ENCODE results near the gene ZDHHC12. TPM values are rescaled to one million over a fixed set of nuclear protein-coding genes. Genes with fewer than 3 reads are reported as not detected.

Gene ZDHHC12, protein sequence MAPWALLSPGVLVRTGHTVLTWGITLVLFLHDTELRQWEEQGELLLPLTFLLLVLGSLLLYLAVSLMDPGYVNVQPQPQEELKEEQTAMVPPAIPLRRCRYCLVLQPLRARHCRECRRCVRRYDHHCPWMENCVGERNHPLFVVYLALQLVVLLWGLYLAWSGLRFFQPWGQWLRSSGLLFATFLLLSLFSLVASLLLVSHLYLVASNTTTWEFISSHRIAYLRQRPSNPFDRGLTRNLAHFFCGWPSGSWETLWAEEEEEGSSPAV
- 154 and 175 TPM in 2 replicates for total RNA-seq (2014; rRNA removed; shearing (Covaris generic))

DNA sequence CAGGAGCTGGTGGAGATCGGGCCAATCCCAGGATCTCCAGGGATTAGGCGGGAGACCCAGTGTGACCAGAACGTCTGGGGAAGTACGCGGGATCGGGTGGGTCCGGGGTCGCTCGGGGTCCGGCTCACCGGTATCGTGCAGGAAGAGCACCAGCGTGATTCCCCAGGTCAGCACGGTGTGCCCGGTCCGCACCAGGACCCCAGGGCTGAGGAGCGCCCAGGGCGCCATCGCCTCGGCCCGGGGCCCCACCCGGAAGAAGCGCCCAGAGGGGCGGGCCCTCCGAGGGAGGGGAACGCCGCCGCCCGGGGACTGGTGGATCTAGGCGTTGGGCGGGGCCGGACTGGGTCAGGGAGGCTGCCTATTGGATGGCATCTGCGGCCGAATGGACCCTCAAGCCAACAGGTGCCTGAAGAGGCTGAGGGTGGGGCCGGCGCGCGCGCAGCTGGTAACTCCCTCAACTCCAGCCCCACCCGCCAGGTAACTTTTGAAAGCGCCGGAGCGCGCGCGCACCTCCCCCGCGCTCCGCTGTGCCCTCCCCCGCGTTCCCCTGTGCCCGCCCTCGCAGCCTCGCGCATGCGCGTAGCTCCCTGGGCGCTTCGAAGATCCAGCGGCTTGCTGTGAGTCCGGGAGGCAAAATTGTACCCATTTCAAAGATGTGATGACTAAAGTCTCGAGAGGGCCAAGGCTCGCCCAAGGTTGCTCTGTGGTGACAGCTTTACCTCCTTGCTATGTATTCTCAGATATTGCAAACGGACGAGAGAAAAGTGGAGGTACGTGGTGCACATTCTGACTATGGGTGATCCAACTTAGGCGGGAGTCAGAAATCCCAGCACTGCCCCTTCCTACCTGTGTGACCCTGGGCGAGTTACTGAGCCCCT is at the start of gene ZDHHC12:
TSS of gene ZDHHC12 (minus strand) at position 262 of the 878 bp plus-strand sequence. CDS start at position 228, 34 bp downstream.
- DNase-seq (ENCODE audit: low read depth) = peak; percentile 99

DNA sequence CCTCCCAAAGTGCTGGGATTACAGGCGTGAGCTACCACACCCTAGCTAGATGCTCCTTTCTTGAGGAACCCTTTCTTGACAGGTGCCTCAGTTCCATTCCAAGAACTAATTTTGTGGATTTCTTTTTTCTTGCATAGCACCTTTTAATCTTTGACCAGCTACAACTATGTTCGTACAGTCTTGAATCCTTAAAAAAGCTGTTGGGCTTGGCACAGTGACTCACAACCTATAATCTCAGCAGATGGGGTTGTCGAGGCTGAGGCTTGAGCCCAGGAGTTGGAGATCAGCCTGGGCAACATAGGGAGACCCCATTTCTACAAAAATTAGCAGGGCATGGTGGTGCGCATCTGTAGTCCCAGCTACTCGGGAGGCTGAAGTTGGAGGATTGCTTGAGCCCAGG is 49.1 kb upstream of the ZDHHC12 start:
- no peak for DNase-seq (ENCODE audit: low read depth)

DNA sequence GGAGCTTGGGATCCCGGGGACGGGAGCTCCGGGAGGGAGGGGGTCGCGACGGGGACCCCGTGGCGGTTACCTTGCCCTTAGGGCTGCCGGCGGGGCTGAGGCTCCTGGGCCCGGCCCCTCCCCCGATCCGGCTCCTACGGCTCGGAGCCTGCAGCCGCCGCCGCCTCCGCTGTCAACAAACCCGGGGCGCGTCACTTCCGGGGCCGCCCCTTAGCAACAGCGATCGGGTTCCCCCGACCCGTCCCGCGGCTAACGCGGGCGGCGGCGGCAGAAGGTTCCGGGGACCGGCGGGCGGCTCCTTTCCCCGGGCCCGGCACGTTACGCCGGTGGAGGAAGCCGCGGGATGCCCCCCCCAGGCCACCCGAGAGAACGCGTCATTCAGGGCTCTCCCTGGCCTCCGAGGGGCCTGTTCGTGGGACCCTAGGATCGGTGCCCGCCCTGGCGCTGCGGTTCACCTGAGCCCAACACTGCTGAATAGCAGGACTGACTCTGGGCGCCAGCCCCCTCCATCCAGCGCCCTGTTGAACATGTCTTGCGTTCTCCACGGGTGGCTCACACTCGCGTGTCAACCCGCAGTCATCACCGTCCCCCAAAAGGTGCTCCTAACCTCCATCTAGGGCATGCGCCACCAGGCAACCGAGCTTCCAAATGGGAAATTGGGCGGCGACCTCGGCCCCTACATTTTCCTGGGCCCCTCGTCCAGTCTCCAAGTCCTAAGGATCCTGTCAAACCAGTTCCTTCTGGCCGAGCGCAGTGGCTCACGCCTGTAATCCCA is 48.0 kb upstream of the ZDHHC12 start, which contains the start of gene ZER1:
TSS of gene ZER1 (minus strand) at position 183 of the 775 bp plus-strand sequence. CDS start 16,362 bp downstream, outside the sequence.
- peak; percentile 84 for DNase-seq (ENCODE audit: low read depth)

DNA sequence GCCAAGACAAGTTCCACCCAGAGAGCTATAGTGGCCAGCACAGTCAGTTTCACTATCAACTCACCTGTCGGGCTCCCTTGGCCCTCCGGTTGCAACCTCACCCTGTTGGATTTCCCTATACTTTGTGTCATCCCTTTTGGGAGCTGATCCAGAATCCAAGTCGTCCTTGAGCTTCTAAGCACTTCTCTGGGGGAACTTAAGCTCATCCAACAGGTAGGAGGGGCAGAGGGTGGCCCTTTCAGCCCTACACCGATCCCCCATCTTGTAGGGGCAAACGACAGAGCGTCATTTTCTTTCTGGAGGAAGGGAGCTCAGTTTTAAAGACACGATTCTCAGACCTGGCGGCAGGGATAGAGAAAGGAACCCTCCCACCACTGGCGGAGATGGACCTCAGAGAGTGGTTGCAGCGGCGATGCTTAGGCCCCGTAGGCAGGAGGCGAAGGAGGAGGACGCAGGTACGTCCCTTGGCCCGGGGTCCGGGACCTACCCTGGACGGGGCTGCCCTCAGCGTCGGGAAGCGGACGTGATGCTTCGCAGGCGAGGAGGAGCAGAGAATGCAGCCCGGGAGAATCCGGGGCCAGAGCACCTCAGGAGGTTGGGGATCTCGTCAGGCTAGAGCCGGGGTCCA is 47.3 kb upstream of the ZDHHC12 start:
- peak; percentile 42 for DNase-seq (ENCODE audit: low read depth)

DNA sequence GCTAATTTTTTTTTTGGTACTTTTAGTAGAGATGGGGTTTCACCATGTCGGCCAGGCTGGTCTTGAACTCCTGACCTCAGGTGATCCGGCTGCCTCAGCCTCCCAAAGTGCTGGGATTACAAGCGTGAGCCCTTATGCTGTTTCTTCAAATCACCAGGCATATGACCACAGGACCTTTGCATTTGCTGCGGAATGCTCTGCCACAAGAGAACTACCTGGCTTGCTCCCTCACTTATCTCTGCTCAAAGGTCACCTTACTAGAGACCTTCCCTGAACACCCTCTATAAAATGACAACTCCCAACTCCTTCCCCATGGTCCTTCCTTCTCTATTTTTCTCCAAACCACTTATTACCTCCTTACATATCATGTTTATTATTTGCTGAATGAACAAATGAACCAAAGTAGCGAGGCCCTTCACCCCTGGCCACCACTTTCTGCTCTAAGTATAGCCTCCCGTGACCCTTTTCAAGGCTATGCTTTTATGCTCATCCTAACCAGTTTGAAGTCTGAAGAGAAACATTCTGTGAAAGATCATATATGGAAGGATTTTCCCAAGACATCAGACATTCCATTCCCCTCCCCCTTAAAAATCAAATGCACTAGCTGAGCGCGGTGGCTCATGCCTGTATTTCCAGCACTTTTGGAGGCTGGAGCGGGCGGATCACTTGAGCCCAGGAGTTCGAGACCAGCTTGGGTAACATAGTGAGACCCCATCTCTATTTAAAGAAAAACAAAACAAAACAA is 46.5 kb upstream of the ZDHHC12 start:
- DNase-seq (ENCODE audit: low read depth) = no peak

DNA sequence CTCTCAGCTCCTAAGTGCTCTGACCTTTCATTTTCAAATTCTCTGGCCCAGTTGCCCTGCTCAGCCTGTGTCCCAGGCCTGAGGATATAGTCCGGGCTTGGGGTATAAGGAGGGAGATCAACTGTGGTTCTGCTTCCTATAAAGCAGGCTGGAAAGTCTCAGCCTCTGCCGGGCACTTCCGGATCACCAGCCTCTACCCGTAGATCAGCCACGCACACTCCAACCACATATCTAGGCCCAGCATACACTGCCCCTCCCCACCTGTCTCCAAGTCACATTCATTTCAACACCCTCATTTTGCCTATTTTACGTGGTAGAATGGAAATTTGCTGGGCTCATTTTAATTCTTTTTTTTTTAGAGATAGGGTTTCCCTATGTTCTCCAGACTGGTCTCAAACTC is 44.7 kb upstream of the ZDHHC12 start:
- DNase-seq (ENCODE audit: low read depth) = no peak

DNA sequence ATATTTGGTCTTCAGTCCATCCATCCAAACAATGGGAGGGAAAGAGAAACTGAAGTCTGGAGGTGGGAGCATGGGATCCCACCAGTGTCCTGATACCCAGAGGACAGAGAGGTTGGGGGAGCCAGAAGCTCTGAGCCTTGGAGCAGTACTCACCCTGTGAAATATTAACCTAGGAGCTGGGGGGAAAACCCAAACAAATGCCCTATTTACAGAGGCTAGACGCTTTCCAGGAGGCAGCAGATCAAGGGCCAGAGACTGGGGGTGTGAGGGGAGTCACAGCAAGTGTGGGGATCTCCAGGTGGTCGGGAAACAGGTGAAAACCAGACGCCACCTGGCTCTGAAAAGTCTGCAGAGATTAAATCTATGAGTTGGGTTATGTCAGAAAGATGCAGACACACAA is 41.6 kb upstream of the ZDHHC12 start:
- no peak for DNase-seq (ENCODE audit: low read depth)

DNA sequence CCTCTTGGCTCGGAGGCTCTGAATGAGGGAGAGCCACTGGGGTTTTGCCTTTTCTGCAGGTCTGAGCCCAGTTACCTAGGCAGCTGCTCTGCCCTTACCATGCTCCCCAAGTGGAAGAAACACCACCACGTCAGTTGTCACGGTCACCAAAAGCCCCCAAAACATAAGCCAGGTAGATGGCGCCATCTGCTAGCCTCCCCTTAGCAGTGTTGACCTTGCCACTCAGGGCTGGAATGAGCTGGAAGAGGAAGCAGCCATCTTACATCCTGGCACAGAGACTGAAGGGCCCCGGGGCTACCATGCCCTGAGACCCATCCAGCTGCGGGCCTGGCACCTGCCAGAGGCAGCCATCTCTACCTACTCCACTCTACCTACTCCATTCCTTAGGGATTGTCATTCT is 40.4 kb upstream of the ZDHHC12 start:
- DNase-seq (ENCODE audit: low read depth) = no peak

DNA sequence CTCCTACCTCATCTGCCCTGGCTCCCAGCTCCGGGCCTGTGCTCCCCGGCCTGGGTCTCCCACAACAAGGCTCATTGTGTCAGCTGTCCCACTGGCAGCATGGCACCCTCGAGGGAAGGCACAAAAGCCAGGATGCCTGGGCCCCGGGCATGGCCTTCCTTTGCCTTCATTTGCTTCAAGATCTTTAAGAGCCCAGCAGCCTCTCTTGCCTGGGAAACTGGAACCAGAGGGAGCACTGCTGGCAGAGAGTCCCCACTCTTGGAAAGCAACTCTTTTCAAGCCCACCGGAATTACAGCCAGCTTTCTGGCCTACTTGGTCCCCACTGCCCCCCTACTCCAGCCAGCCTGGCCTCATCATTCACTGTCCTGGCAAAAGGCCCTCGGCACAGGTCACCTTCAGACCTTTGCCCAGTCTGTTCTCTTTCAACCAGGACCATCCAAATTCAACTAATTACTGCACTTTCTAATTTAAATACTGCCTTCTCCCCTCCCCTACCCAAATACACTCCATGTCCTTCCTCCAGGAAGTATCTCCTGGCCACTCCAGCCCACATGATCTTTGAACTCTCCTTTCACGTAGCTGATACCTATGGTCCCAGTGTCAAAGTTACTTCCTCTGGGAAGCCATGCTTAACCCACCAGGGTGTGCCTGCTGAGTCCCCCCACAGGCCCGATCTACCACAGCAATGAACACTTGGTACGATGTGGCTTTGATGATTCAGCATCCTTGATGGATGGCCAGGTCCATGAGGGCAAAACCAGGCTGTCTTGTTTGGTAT is 38.9 kb upstream of the ZDHHC12 start:
- no peak for DNase-seq (ENCODE audit: low read depth)

DNA sequence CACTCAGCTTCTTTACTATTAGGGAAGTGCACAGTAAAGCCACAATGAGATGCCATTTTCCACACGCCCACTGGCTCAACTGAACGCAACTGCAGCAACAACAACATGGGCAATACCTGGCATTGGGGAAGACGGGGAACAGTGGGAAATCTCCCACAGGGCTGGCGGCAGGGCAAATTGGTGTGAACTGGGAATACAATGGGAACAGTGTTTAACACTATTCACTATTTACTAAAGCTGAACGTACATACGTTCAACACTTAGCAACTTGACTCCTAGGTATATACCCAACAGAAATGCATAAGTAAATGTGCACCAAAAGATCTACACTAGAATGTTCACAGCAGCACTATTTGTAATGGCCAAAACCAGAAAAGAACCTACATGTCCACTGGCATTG is 33.7 kb upstream of the ZDHHC12 start:
- DNase-seq (ENCODE audit: low read depth) = no peak

DNA sequence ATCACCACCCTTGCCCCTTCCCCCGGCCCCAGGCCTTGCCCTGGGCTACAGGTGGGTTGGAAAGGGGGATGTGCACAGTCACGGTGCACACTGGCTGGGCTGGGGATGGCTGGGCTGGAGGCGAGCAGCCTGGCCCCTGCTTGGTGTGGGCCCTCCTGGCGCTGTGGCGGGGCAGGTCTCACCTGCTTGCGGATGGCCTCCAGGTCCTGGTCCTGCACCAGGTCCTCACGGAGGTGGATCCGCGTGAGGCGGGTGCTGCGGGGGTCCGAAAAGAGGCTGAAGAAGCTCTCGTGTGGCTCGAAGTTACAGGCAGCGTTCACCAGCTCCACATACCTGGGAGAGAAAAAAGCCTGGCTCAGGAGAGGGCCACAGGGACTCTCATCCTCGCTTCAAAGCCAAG is 29.7 kb upstream of the ZDHHC12 start:
- no peak for DNase-seq (ENCODE audit: low read depth)

DNA sequence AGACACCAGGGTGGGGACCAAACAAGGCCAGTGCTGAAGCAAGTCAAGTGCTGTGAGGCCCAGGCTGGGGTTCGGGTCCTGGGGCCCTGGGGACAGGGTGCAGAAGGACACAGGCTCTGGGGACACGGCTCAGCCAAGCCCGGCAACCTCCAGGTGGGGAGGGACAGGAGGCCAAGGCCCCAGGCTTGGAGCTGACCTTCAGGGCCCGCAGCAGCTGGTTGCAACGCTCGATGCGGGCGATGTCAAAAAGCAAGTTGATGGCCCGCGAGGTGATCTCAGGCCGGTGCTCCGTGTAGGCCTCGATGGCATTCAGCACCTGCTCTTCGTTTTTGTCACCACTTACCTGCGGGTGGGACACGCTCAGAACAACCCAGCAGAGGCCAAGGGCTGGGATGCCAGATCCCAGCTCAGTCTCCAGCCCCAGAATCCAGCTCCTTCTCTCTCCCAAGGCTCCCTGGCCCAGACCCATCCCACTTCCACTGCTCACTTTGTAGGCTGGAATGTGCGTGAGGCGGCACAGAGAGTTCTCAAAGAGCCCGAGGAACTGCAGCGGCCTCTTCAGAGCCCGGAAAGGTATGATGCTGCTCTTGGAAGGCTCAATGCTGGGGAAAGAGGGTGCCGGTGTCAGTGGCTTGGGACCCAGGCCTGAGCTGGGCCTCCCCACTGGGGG is 27.1 kb upstream of the ZDHHC12 start:
- no peak for DNase-seq (ENCODE audit: low read depth)

DNA sequence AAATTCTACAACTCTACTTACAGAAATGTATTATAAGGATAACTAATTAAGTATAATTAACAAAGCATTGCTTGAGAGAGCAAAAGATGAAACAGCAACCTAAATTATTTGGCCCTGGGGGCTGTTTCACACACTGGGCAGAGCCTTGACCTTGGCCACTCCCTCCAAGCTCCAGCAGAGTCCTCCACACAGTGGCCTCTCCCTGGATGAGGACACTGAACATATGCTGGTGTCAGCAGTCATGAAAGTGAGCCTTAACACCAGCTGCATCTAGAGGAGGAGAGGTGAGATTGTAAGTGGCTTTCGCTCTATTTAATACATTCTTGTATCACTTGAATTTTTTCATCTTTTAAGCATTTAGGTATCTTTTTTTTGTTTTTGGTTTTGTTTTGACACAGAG is 23.3 kb upstream of the ZDHHC12 start:
- DNase-seq (ENCODE audit: low read depth) = no peak

DNA sequence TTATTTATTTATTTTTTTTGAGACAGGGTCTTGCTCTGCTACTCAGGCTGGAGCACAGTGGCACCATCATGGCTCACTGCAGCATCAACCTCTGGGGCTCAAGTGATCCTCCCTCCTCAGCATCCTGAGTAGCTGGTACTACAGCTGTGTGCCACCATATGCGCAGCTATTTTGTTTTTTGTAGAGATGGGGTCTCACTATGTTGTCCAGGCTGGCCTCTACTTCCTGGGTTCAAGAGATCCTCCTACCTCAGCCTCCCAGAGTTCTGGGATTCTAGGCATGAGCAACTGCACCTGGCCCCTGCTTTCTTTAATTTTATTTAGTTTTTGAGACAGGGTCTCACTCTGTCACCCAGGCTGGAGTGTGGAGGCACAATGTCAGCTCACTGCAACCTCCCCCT is 19.5 kb upstream of the ZDHHC12 start:
- DNase-seq (ENCODE audit: low read depth) = no peak

DNA sequence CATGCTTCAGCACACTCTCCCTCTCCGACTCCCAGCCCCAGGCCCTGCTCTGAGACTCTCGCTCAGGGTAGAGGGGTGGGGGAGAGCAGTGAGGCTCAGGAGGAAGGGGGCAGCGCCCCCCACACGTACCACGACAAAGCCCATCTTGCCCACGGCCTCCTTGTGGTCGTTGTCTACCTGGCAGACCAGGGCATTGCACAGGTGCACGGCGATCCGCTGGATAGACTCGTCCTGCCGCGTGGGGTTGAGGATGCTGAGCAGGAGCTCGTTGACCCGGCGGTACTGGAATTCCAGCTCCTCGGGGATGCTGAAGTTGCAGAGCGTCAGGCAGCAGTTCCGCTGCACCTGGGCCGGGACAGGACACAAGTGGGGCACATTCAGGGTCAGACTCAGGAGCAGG is 18.5 kb upstream of the ZDHHC12 start:
- DNase-seq (ENCODE audit: low read depth) = no peak

DNA sequence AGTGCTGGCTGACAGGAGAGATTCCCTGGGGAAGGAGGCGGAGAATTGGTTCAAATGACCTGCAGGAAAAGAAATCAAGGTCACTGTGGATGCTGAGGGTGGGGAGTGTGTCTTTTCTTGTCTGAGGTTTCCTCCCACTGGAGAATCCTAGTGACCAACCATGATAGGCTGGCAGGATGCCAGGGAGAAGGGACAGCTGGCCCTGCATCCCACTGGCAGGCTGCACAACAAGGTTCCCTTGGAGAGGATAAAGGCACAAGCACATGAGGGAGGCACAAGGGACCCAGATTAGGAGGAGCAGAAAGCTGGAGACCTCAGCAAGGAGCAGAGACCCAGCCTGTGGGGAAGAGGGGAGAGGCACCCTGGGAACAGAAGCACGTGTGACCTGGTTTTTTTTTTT is 11.4 kb upstream of the ZDHHC12 start:
- no peak for DNase-seq (ENCODE audit: low read depth)

DNA sequence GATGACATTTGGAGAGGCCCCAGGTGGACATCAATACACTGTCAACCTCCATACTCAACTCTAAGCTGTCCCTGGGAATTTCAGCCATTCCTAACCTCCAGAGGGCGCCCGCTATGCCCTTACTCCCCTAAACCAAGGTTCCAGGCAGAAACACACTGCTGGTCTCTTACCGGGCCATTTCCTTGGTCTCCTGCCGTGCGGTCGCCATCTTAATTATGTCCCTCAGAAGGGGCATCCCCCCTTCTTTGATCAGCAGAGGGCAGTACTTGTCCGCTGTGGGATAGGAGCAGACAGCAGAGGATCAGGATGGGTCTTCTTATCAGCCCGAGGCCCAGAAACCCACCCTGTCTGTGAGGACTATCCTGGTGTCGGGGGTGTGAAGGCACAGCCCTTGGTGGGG is 9.3 kb upstream of the ZDHHC12 start:
- DNase-seq (ENCODE audit: low read depth) = peak; percentile 74

DNA sequence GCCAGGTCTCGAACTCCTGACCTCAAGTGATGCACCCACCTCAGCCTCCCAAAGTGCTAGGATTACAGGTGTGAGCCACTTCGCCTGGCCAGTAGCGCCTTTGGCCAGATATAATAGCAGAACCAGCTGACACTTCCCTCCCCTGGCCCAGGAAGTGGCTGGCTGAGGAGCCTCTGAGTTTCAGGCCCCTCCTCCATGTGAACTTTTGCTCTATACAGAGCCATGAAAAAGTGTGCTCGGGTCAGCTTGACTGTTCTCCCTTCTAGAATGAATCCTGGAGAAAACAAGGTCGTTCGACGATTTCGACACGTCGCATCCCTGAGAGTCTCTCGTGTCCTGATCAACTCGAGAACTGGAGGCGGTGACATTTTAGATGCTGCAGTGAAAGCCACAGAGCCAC is 8.6 kb upstream of the ZDHHC12 start:
- DNase-seq (ENCODE audit: low read depth) = no peak

DNA sequence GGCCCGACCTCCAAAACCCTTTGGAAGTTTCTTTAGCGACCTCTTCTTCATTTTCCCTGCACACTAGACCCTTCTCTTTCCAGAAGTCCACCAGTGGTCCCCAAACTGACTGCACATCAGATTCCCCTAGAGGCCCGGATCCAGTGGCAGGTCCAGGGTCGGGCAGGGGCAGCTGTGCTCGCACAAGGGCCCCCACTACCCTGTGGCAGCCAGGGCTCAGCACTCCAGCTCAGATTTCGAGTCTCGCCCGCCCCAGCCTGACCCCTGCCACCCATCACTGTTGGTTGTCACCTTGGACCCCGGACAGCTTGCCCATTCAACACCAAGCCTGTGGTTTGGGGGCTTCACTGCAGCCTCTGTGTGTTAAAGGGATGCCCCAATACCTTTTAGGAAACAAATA is 7.8 kb upstream of the ZDHHC12 start:
- no peak for DNase-seq (ENCODE audit: low read depth)

DNA sequence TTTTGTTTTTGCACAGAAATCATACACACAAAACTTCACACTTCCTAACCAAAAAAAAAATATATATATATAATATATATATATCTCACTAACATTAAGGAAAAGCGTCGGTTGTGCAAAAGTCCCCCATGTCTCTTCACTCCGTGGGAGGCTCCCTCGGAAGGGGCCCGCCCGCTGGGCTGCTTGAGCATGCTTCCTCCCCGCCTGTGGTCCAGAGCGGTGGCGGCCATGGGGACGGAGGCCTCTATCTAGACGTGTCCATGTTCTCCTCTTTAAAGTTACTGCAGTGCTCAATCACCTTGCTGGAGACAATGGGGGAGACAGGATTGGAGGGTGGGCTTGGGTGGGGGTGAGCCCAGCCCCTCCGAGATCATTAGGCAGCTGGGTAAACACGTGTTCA is 7.2 kb upstream of the ZDHHC12 start:
- DNase-seq (ENCODE audit: low read depth) = no peak
